Measurements from ENCODE around the gene CASKIN1. TPM values are rescaled to one million over a fixed set of nuclear protein-coding genes. Genes with fewer than 3 reads are reported as not detected.
A peak's percentile ranks its signal among the peaks of the same experiment; 100 is the strongest.

The CASKIN1 gene
- total RNA-seq, 1 experiment from 2014 or later: 7.9 TPM

DNA sequence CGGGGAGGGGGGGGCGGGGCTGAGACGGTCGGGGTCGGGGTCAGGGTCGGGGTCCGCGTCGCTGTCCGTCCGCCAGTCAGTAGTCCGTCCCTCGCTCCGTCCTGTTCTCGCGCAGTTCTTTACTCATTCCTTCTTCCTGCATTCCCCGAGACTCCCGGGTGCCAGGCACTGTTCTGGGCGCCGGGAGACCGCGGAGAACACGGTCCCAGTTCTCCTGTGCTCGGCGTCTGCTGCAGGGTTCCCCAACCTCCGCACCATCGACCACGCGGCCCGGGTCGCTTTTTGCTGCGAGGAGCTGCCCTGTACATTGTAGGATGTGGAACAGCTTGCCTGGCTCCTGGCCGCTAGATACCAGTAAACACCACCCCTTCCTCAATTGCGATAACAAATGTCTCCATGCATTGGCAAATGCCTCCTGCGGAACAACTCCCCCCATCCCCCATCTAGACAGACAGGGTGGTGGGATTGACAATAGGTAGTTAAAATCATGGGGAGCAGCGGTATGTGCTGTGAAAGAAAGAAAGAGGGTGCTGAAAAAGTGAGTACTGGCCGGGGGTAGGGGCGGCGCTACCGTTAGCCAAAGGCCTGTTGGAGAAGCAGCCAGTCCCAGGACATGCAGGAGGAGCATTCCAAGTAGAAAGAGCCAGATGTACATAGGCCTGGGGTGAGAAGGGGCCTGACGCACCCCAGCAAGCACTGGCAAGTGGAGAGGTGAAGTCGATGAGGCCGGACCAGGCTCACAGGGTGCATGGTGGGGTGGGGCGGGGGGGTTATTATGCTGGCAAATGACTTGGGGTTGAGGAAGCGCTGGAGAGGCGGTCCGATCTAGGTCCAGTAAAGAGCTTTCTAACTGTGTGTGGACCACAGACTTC is 40.2 kb downstream of the CASKIN1 start:
- Mint-ChIP-seq H3K36me3 (ENCODE audit: insufficient read depth in 1 of 3, low read depth in 3 of 3) (peaks cover 30 to 44% (median 40%) of the 10 kb centered on the region in 3 experiments), H3K27ac (peak overlapping the region; percentile 28 to 97 (median 95)), H3K9me3 (peaks cover 0 to 9% of the 10 kb centered on the region in 2 experiments; a peak in 3 of 5 replicates), H3K27me3 (ENCODE audit: low read depth) (no peaks in the 10 kb centered on the region; the same call in 1 of the 2 replicates), H3K4me1 (peaks cover 25 to 54% of the 10 kb centered on the region in 2 experiments), H3K4me3 (peak overlapping the region; percentile 97)
- Histone ChIP-seq H2BK120ac (ENCODE audit: low read depth, low read length, poor library complexity, severe bottlenecking) (no peak overlapping the region), H2BK5ac (ENCODE audit: insufficient read length, low read length) (no peak overlapping the region), H2BK12ac (ENCODE audit: insufficient read length, low read depth, low read length) (no peak overlapping the region), H3K27me3 (ENCODE audit: insufficient read depth, low read length) (no peaks in the 10 kb centered on the region), H2BK20ac (ENCODE audit: low read depth, low read length, poor library complexity, severe bottlenecking) (no peak overlapping the region), H3K56ac (ENCODE audit: insufficient read length, low read depth, low read length) (no peak overlapping the region), H4K5ac (ENCODE audit: insufficient read length, low read depth, low read length) (no peak overlapping the region), H3K9ac (ENCODE audit: extremely low read depth, insufficient read length, low read length) (peak overlapping the region; percentile 78), H3K27ac (ENCODE audit: insufficient read length, low read depth, low read length) (no peak overlapping the region), H4K91ac (ENCODE audit: insufficient read length, low read depth, low read length) (no peak overlapping the region), H3T11ph (ENCODE audit: low read length) (no peak overlapping the region), H2AK5ac (ENCODE audit: insufficient read length, low read length) (no peak overlapping the region), H3K18ac (ENCODE audit: insufficient read length, low read depth, low read length) (no peak overlapping the region), H3K14ac (ENCODE audit: insufficient read depth, low read length) (0 out of 2 replicates have a peak overlapping the region, but pooled peaks have one; percentile 30), H2BK15ac (ENCODE audit: low read depth, low read length) (no peak overlapping the region), H3K79me1 (ENCODE audit: insufficient read depth, low read depth, low read length, poor library complexity, severe bottlenecking) (peaks cover 17% of the 10 kb centered on the region), H3K4ac (ENCODE audit: low read depth, low read length) (no peak overlapping the region), H4K8ac (replicated peaks; ENCODE audit: insufficient read length, low read depth, low read length) (no peak overlapping the region), H3K23ac (ENCODE audit: insufficient read length, low read depth, low read length) (no peak overlapping the region), H3K9me3 (ENCODE audit: control insufficient read depth, low read depth, low read length) (no peaks in the 10 kb centered on the region), H3K4me1 (ENCODE audit: insufficient read depth, low read length) (no peaks in the 10 kb centered on the region; the same call in 1 of the 2 replicates), H4K20me1 (ENCODE audit: control insufficient read depth, insufficient read depth, insufficient read length) (peaks cover 2% of the 10 kb centered on the region), H3K79me2 (ENCODE audit: insufficient read depth, low read length) (peaks cover 50% of the 10 kb centered on the region; the same call in 1 of the 2 replicates), H3K4me2 (ENCODE audit: insufficient read depth, insufficient read length, low read length) (peak overlapping the region; percentile 73), H2AFZ (ENCODE audit: low read length) (no peak overlapping the region), H3K23me2 (ENCODE audit: insufficient read length, low read depth, low read length, poor library complexity, severe bottlenecking) (peaks cover 25% of the 10 kb centered on the region)
- no peak for DNase-seq
- no CpG with 5 or more reads among the region's 47 CpGs for WGBS (ENCODE audit: extremely low coverage, insufficient read length, low lambda C conversion rate)
- TF ChIP-seq, protein P1, sequence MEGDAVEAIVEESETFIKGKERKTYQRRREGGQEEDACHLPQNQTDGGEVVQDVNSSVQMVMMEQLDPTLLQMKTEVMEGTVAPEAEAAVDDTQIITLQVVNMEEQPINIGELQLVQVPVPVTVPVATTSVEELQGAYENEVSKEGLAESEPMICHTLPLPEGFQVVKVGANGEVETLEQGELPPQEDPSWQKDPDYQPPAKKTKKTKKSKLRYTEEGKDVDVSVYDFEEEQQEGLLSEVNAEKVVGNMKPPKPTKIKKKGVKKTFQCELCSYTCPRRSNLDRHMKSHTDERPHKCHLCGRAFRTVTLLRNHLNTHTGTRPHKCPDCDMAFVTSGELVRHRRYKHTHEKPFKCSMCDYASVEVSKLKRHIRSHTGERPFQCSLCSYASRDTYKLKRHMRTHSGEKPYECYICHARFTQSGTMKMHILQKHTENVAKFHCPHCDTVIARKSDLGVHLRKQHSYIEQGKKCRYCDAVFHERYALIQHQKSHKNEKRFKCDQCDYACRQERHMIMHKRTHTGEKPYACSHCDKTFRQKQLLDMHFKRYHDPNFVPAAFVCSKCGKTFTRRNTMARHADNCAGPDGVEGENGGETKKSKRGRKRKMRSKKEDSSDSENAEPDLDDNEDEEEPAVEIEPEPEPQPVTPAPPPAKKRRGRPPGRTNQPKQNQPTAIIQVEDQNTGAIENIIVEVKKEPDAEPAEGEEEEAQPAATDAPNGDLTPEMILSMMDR (conservative IDR thresholded peaks at IDR 0.05): no peak

Measured in H9 (cell line).